ENCODE data around the gene UNKL. TPM values are rescaled to one million over a fixed set of nuclear protein-coding genes. Genes with fewer than 3 reads are reported as not detected.

The UNKL gene
- total RNA-seq, 3 donors from 2014 or later (not counting 1 experiment from before 2014, with no cell fraction given) = 114 to 130 (median 127) TPM

- Mint-ChIP-seq H3K9me3 (no peaks in the 10 kb centered on the region), H3K4me1 (peaks cover 33 to 46% of the 10 kb centered on the region in 2 donors), H3K36me3 (peaks cover 6% of the 10 kb centered on the region), H3K27me3 (ENCODE audit: low read depth in 2 of 2) (no peaks in the 10 kb centered on the region), H3K27ac (peak overlapping the region in 1 of 2 donors; percentile 46), H3K4me3 (peak overlapping the region; percentile 13)
- H3K27ac ChIP-seq (ENCODE audit: low read length) = no peak overlapping the region
- H3K36me3 ChIP-seq (ENCODE audit: control insufficient read depth, insufficient read depth, low read length) = peaks cover 59% of the 10 kb centered on the region
- H3K4me1 ChIP-seq (ENCODE audit: control insufficient read depth, insufficient read depth, low read length) = peaks cover 44% of the 10 kb centered on the region
- H3K4me3 ChIP-seq (ENCODE audit: low read length) = no peak overlapping the region
- ATAC-seq (no peak), DNase-seq (no peak)
- no peak for TF ChIP-seq CTCF (IDR thresholded peaks at IDR 0.05)
- no peaks in the 10 kb centered on the region for H3K9me3 ChIP-seq (ENCODE audit: control insufficient read depth, insufficient read depth, low read length)
- H3K27me3 ChIP-seq (ENCODE audit: control insufficient read depth, insufficient read depth, low read length) = no peaks in the 10 kb centered on the region
- WGBS (ENCODE audit: insufficient coverage) = 85% methylated on average over 38 of the region's 38 CpGs
- intact Hi-C loops (cut with micrococcal nuclease) = no loop called here
Observed at GRCh38 chr16:1313721-1314369, 100.7 kb downstream of the UNKL start.

Other genes starting within 250 kb of the UNKL start
- gene TPSG1, start 189.4 kb downstream of the UNKL start, total RNA-seq = under 1 TPM in 1 of 3 donors, not detected in 2; 0.40 TPM
- 10 to 100 TPM in 1 of 3 donors, not detected in 2; 12.6 TPM for gene TPSB2, start 184.5 kb downstream of the UNKL start, total RNA-seq
- gene TPSAB1, start 174.0 kb downstream of the UNKL start, total RNA-seq = 10 to 100 TPM in 1 of 3 donors, under 1 TPM in 1, not detected in 1; 0.82 to 13.4 TPM
- 1 to 10 TPM in 1 of 3 donors, not detected in 2; 3.2 TPM for gene TPSD1, start 158.6 kb downstream of the UNKL start, total RNA-seq
- gene UBE2I, start 105.1 kb downstream of the UNKL start, total RNA-seq = 100 to 1,000 TPM; 367 to 412 (median 383) TPM
- 10 to 100 TPM; 17.7 to 21.7 (median 19.9) TPM for gene BAIAP3, start 81.1 kb downstream of the UNKL start, total RNA-seq
- gene TSR3, start 62.8 kb downstream of the UNKL start, total RNA-seq = 10 to 100 TPM; 29.4 to 34.7 (median 29.7) TPM
- 10 to 100 TPM; 58.7 to 65.9 (median 62.0) TPM for gene GNPTG, start 62.8 kb downstream of the UNKL start, total RNA-seq
- 10 to 100 TPM; 10.9 to 13.6 (median 11.5) TPM for gene UQCC4, start 6.0 kb upstream of the UNKL start, total RNA-seq
- under 1 TPM; 0.68 to 0.96 (median 0.83) TPM for gene PERCC1, start 16.4 kb upstream of the UNKL start, total RNA-seq
- gene CCDC154, start 29.9 kb upstream of the UNKL start, total RNA-seq = 1 to 10 TPM in 2 of 3 donors, under 1 TPM in 1; 0.88 to 1.8 (median 1.6) TPM
- gene CLCN7, start 60.3 kb upstream of the UNKL start, total RNA-seq = 100 to 1,000 TPM; 117 to 125 (median 118) TPM
- under 1 TPM in 1 of 3 donors, not detected in 2; 0.31 TPM for gene PTX4, start 74.2 kb upstream of the UNKL start, total RNA-seq
- gene TELO2, start 78.7 kb upstream of the UNKL start, total RNA-seq = 10 to 100 TPM; 45.5 to 50.0 (median 46.5) TPM
- 10 to 100 TPM in 1 of 3 donors, 1 to 10 TPM in 2; 3.3 to 14.1 (median 7.8) TPM for gene TMEM204, start 119.0 kb upstream of the UNKL start, total RNA-seq
- 1 to 10 TPM; 6.5 to 8.9 (median 6.5) TPM for gene IFT140, start 197.4 kb upstream of the UNKL start, total RNA-seq
- gene CRAMP1, start 197.7 kb upstream of the UNKL start, total RNA-seq = 10 to 100 TPM; 47.8 to 49.8 (median 49.6) TPM